Measurements from ENCODE around the gene PLEKHA7.
A peak's percentile ranks its signal among the peaks of the same experiment; 100 is the strongest.

The PLEKHA7 gene

GRCh38 chr11:16738947-16739815, 275.0 kb downstream of the PLEKHA7 start:
- DNase-seq (ENCODE audit: low read depth in 2 of 2): no peak

GRCh38 chr11:16738193-16738946, 275.8 kb downstream of the PLEKHA7 start, which contains the start of gene C11orf58:
Gene C11orf58, plus strand, starts transcription at chr11:16738647. Its CDS starts 132 bp downstream, at chr11:16738779.
- peak; percentile 84 to 91 for DNase-seq (ENCODE audit: low read depth in 2 of 2)

GRCh38 chr11:16737818-16738192, 276.4 kb downstream of the PLEKHA7 start:
- DNase-seq (ENCODE audit: low read depth in 2 of 2): no peak

Measured in stimulated activated CD4-positive, alpha-beta T cell treated with anti-CD3 and anti-CD28 coated beads, Interleukin-12 subunit alpha, Interleukin-12 subunit beta, amount 100 ng/mL, for 24 hours (primary cell).